Neural cell (in vitro differentiated cells): ENCODE data around the gene HLTF.

Source experiments
- CTCF ChIP-seq: fragments of 450-650 bp; IDR thresholded peaks from 2 replicates; pipeline ENCODE4 v1.5.1; 2014; ENCODE audit warnings: antibody characterized with exemption, mild to moderate bottlenecking, moderate library complexity; ENCODE audit not compliant: poor library complexity, severe bottlenecking
- EP300 ChIP-seq: fragments of 450-650 bp; conservative IDR thresholded peaks from 2 replicates; pipeline ENCODE4 v1.6.1; 2014; ENCODE audit warnings: antibody characterized with exemption, mild to moderate bottlenecking, moderate library complexity; ENCODE audit not compliant: poor library complexity, severe bottlenecking
- EZH2 ChIP-seq: fragments of 200-600, 300-800 bp; shearing (Covaris generic), sonication (generic); IDR thresholded peaks from 2 replicates; pipeline ENCODE4 v1.6.1; 2014; ENCODE audit warnings: antibody characterized with exemption, low read length, borderline replicate concordance, mild to moderate bottlenecking; ENCODE audit not compliant: insufficient read depth, poor library complexity, severe bottlenecking
- MXI1 ChIP-seq: fragments of 450-650 bp; conservative IDR thresholded peaks from 2 replicates; pipeline ENCODE4 v1.6.1; 2014; ENCODE audit warnings: antibody characterized with exemption, mild to moderate bottlenecking; ENCODE audit not compliant: poor library complexity, severe bottlenecking
- POLR2AphosphoS5 ChIP-seq: IDR thresholded peaks from 2 replicates; pipeline ENCODE4 v1.6.1; 2012
- RAD21 ChIP-seq: fragments of 450-650 bp; conservative IDR thresholded peaks from 2 replicates; pipeline ENCODE4 v1.6.1; 2014; ENCODE audit warnings: antibody characterized with exemption, mild to moderate bottlenecking, moderate library complexity
- REST ChIP-seq: IDR thresholded peaks from 2 replicates; pipeline ENCODE4 v1.6.1; 2012; ENCODE audit warnings: borderline replicate concordance
- SMC3 ChIP-seq: fragments of 450-650 bp; conservative IDR thresholded peaks from 2 replicates; pipeline ENCODE4 v1.6.1; 2014; ENCODE audit warnings: antibody characterized with exemption, mild to moderate bottlenecking, moderate library complexity; ENCODE audit not compliant: poor library complexity
- TAF1 ChIP-seq: IDR thresholded peaks from 2 replicates; pipeline ENCODE4 v1.6.1; 2012; ENCODE audit warnings: low read depth

- TF ChIP-seq CTCF (no peak), POLR2AphosphoS5 (no peak), SMC3 (no peak), RAD21 (no peak), MXI1 (no peak), REST (no peak), EP300 (no peak), EZH2 (no peak), TAF1 (no peak)
Observed at GRCh38 chr3:149010966-149011365, 75.4 kb downstream of the HLTF start.
